ENCODE results near the gene OSBPL9.
"Not testable (repeated sequence)": the region's sequence is repeated elsewhere in the genome, so short reads cannot be mapped to it uniquely, and the experiment has no call there.

Gene OSBPL9

DNA sequence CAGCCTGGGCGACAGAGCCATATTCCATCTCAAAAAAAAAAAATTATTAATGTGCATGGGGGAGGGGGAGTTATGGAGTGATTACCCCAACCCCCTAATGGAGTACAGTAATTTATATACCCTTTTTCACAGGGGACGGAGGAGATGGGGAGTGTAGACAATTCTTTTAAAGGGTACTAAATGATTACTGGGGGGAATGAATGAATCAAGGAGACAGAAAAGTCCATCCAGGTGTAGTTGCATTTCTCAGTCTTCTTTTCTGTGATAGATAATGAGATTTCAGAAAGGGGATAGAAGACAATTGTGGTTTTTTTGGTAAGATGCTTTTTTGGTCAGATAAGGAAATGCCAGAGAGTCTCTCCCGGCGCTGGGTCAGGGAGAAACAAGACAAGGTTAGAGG lies 13.0 kb downstream of the OSBPL9 start:
- in situ Hi-C loops (cut with HindIII; ENCODE audit: low pct_ligation_motif_present, low pct_unique_long_range_greater_than_20kb, low sequenced_read_pairs): no loop called here
- no peak for DNase-seq

GRCh38 chr1:51630393-51630792 lies 13.5 kb downstream of the OSBPL9 start:
- in situ Hi-C loops (cut with HindIII; ENCODE audit: low pct_ligation_motif_present, low pct_unique_long_range_greater_than_20kb, low sequenced_read_pairs): no loop called here
- no peak for DNase-seq

- DNase-seq: no peak
- in situ Hi-C loops (cut with HindIII; ENCODE audit: low pct_ligation_motif_present, low pct_unique_long_range_greater_than_20kb, low sequenced_read_pairs): no loop called here
Observed at GRCh38 chr1:51630922-51631321, 14.0 kb downstream of the OSBPL9 start.

GRCh38 chr1:51631747-51632146 lies 14.9 kb downstream of the OSBPL9 start:
- DNase-seq: no peak
- in situ Hi-C loops (cut with HindIII; ENCODE audit: low pct_ligation_motif_present, low pct_unique_long_range_greater_than_20kb, low sequenced_read_pairs): no loop called here

GRCh38 chr1:51634618-51635017 lies 17.7 kb downstream of the OSBPL9 start:
- in situ Hi-C loops (cut with HindIII; ENCODE audit: low pct_ligation_motif_present, low pct_unique_long_range_greater_than_20kb, low sequenced_read_pairs): no loop called here
- DNase-seq: no peak

DNA sequence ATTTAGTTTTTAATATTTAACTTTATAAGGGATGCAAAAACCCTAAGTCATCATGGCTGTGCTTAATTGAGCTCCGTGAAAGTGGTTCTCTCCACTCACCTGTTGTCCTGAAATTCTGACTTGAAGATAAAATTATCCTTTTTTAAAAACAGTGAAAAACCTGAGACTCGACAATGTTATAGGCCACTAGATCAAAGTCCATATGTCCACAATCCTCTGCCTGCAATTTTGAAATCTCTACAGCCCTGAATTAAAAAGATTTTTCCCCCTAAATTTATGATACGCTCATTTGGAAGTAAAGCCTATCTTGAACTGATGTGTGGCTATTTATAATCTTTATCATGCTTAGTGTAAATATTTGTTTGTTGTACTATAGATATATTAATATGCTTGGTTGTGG lies 18.7 kb downstream of the OSBPL9 start:
- in situ Hi-C loops (cut with HindIII; ENCODE audit: low pct_ligation_motif_present, low pct_unique_long_range_greater_than_20kb, low sequenced_read_pairs): no loop called here
- no peak for DNase-seq

- DNase-seq: no peak
- in situ Hi-C loops (cut with HindIII; ENCODE audit: low pct_ligation_motif_present, low pct_unique_long_range_greater_than_20kb, low sequenced_read_pairs): no loop called here
Observed at GRCh38 chr1:51636191-51636590, 19.3 kb downstream of the OSBPL9 start.

- DNase-seq: peak; percentile 84
- in situ Hi-C loops (cut with HindIII; ENCODE audit: low pct_ligation_motif_present, low pct_unique_long_range_greater_than_20kb, low sequenced_read_pairs): no loop called here
Observed at GRCh38 chr1:51636764-51637522, 20.1 kb downstream of the OSBPL9 start.

DNA sequence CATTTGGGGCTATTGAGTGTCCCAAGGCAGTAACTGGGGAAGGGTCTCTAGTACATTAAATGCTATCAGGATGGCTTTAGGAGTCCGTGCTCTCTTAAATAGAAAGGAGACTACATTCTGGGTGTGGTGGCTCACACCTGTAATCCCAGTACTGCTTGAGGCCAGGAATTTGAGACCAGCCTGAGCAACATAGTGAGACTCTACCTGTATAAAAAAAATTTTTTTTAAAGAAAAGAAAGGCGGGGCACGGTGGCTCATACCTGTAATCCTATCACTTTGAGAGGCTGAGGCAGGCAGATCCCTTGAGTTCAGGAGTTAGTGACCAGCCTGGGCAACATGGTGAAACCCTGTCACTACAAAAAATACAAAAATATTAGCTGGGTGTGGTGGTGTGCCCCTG lies 21.5 kb downstream of the OSBPL9 start:
- DNase-seq: no peak
- in situ Hi-C loops (cut with HindIII; ENCODE audit: low pct_ligation_motif_present, low pct_unique_long_range_greater_than_20kb, low sequenced_read_pairs): no loop called here

GRCh38 chr1:51639694-51640093 lies 22.8 kb downstream of the OSBPL9 start:
- no peak for DNase-seq
- in situ Hi-C loops (cut with HindIII; ENCODE audit: low pct_ligation_motif_present, low pct_unique_long_range_greater_than_20kb, low sequenced_read_pairs): no loop called here

DNA sequence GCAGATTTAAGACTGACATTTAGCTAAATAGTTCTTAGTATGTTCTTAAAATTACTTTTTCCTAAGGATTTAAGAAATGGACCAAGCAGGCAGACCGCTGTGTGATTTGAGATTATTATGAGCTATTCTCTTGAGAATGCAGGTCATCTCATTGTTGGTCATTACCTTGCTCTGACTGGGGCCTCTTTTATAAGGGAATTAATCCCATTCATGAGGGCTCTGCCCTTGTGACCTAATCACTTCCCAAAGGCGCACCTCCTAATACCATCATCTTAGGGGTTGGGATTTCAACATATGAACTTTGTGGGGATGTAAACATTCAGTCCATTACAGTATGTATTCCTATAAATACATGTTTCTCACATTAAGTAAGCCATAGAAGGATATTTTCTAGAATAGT lies 24.2 kb downstream of the OSBPL9 start:
- in situ Hi-C loops (cut with HindIII; ENCODE audit: low pct_ligation_motif_present, low pct_unique_long_range_greater_than_20kb, low sequenced_read_pairs): no loop called here
- DNase-seq: no peak

DNA sequence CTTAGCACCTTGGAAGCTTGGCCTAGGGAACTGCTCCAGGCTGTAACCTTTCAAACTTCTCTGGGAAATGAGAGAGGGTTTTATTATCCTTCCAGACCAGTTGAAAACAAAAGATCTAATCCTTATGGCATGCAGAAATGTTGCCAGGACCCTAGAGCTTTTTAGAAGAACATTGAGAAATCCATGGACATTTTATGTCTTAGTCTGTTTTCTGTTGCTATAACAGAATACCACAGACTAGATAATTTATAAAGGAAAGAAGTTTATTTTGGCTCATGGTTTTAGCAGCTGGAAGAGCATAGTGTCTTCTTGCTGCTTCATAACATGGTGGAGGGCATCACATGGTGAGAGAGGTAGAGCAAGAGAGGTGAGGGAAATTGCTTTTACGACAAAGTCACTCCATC lies 25.8 kb downstream of the OSBPL9 start:
- no peak for DNase-seq
- in situ Hi-C loops (cut with HindIII; ENCODE audit: low pct_ligation_motif_present, low pct_unique_long_range_greater_than_20kb, low sequenced_read_pairs): no loop called here

- DNase-seq: no peak
- in situ Hi-C loops (cut with HindIII; ENCODE audit: low pct_ligation_motif_present, low pct_unique_long_range_greater_than_20kb, low sequenced_read_pairs): no loop called here
Observed at GRCh38 chr1:51643362-51643761, 26.5 kb downstream of the OSBPL9 start.

DNA sequence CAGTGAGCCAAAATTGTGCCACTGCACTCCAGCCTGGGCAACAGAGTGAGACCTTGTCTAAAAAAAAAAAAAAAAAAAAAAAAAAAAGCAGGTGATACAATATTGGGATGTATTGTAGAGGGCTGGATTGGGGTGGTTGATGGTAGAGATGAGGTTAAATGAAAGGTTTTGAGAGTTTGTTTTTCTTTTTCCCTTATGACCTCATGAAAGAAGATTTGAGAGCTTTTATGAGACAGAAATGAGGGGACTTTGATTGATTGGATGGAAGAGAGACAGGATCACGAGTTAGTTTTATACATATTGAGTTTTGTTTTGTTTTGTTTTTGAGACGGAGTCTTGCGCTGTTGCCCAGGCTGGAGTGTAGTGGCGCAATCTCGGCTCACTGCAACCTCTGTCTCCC lies 27.1 kb downstream of the OSBPL9 start:
- in situ Hi-C loops (cut with HindIII; ENCODE audit: low pct_ligation_motif_present, low pct_unique_long_range_greater_than_20kb, low sequenced_read_pairs): no loop called here
- DNase-seq: no peak

DNA sequence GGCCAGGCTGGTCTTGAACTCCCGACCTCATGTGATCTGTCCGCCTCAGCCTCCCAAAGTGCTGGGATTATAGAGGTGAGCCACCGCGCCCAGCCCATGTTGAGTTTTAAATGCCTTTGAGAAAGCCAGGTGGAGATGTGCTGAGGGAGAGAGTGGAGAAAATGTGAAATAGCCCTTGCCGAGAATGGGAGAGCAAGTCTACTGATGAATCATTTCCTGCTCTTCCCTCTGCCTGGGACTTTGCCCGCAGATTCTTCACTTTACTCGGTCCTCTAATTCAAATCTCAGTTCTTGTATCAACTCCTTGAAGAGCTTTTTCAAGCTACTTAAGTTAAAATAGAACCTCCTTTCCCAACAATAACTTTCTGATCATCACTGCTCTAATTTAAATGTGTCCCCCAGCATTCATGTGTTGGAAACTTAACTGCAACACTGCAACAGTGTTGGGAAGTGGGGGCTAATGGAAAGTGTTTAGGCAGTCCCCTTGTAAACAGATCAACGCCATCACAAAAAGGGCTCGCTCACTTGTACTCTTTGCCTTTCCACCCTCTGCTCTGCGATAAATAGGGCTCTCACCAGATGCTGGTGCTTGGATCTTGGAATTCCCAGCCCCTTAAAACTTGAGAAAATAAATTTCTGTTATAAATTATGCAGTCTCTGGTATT lies 27.8 kb downstream of the OSBPL9 start:
- in situ Hi-C loops (cut with HindIII; ENCODE audit: low pct_ligation_motif_present, low pct_unique_long_range_greater_than_20kb, low sequenced_read_pairs): no loop called here
- peak; percentile 72 for DNase-seq

DNA sequence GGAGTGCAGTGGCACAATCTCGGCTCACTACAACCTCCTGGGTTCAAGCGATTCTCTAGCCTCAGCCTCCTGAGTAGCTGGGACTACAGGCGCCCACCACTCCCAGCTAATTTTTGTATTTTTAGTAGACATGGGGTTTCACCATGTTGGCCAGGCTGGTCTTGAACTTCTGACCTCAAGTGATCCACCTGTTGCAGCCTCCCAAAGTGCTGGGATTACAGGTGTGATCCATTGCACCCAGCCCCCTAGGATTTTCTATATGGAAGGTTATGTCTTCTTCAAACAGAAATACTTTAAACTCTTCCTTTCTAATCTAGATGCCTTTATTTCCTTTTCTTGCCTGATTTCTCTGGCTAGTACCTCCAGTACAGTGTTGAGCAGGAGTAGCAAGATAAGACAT lies 29.7 kb downstream of the OSBPL9 start:
- in situ Hi-C loops (cut with HindIII; ENCODE audit: low pct_ligation_motif_present, low pct_unique_long_range_greater_than_20kb, low sequenced_read_pairs); DNase-seq: not testable (repeated sequence)

DNA sequence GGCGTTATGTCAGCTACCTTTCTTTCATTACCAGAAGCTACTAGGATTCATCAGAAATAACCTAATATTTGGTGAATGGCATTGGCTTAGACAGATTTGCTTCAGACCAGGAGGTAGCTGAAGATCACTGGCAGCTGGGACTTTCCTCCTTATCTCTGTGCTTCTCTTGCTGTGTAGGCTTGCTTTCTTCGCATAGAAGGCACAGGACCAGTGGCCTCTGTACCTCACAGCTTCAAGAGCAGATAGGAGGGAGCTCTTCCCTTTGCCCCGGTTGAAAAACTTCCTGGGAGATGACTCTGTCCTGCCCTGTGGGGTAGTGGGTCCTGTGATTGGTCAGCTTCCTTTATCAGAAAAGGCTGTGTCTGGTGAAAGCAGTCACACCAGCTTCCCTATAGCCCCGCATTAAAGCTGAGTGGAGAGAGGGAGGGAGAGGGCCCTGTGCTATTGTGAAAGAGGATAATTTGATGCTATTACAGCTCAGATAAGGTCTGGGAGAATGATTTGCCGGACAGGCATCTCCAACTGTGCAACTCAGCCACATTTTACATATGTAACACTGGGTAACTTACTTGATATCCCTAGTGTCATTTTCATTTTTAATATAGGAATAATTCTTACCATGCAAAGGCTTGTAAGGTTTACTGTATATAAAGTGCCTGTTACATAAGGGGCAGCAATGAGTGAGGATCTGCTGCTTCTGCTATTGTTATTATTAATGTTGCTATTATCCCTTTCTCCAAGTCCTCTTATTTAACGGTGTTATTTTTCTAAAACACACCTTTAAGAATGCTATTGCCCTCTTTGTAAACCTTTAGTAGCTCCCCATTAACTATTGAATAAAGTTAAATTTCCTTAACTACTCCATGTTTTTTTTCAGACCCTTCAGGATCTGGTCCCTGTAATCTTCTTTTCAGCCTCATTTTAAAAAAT lies 31.6 kb downstream of the OSBPL9 start:
- DNase-seq: peak; percentile 77
- in situ Hi-C loops (cut with HindIII; ENCODE audit: low pct_ligation_motif_present, low pct_unique_long_range_greater_than_20kb, low sequenced_read_pairs): no loop called here

- DNase-seq: no peak
- in situ Hi-C loops (cut with HindIII; ENCODE audit: low pct_ligation_motif_present, low pct_unique_long_range_greater_than_20kb, low sequenced_read_pairs): no loop called here
Observed at GRCh38 chr1:51649593-51650091, 32.8 kb downstream of the OSBPL9 start.

GRCh38 chr1:51650198-51650597 lies 33.3 kb downstream of the OSBPL9 start:
- in situ Hi-C loops (cut with HindIII; ENCODE audit: low pct_ligation_motif_present, low pct_unique_long_range_greater_than_20kb, low sequenced_read_pairs): no loop called here
- no peak for DNase-seq
